Activated CD8-positive, alpha-beta memory T cell treated with anti-CD3 and anti-CD28 coated beads, Interleukin-2, amount 50 U/mL, for 48 hours (primary cell): Measurements from ENCODE around the gene SCN3A.

Experiments used
- DNase-seq: peaks from one replicate; pipeline ENCODE4 v3.0.0-alpha.2; 2020

The SCN3A gene

DNA sequence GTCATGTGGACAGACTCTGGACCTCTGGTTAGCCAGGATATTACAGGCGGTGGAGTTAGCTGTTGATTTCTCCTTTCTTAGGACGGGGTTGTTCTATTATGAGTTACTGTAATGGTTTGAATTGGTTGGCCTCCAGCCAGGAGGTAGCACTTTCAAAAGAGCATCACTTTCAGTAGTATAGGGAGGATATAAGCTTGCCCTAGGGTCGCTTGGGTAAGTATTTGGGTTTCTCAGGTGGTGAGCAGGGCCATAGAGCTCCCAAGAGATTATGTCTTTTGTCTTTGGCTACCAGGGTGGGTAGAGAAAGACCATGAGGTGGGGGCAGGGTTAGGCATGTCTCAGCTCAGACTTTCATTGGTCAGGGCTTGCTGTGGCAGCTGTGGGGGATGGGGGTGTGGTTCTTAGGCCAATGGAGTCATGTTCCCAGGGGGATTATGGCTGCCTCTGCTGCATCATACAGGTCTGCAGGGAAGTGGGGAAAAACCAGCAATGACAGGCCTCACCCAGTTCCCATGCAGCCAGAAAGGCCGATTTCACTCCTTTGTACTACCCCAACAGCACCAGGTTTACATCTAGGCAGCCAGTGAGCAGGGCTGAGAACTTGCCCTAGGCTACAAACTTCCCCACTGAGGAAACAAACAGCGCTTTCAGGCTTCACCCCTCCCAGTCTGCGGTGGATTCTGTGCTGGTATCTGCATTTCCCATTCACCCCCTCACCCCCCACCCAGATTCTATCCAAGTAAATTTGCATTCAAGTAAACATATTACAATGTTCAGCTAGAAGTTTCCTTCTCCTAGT is 159.1 kb downstream of the SCN3A start:
- DNase-seq: no peak
